B cell (primary cell): ENCODE measurements around the gene PSMD5. TPM values are rescaled to one million over a fixed set of nuclear protein-coding genes. Genes with fewer than 3 reads are reported as not detected.

Experiments
- ATAC-seq: fragments of 200-7000 bp; cut with Tn5 transposase; one replicate; pipeline ENCODE4 v1.10.0; 2021; ENCODE audit warnings: low read depth, mild to moderate bottlenecking, moderate number of reproducible peaks, moderate library complexity
- CTCF ChIA-PET: fragments of 350-600 bp; sonication (Branson Sonifier 250); formaldehyde crosslinking; loops from one replicate; lab custom pipeline; 2021; ENCODE audit warnings: antibody characterized with exemption, inconsistent platforms; lab: Charles Lee
- POLR2A ChIA-PET: fragments of 350-600 bp; sonication (Branson Sonifier 250); formaldehyde crosslinking; loops from one replicate; lab custom pipeline; 2021; ENCODE audit warnings: antibody characterized with exemption; lab: Charles Lee
- DNase-seq: peaks from one replicate; pipeline ENCODE4 v3.0.0; 2013
- H2AFZ ChIP-seq: 2 replicates; pipeline ENCODE4 v1.6.1; 2012; ENCODE audit warnings: mild to moderate bottlenecking, low read depth, low read length; ENCODE audit not compliant: insufficient read depth, poor library complexity, severe bottlenecking
- H3K27ac ChIP-seq, 2 donors: 1 replicate in 1 of 2; 2 replicates in 1 of 2; pipeline ENCODE4 v1.5.1; 2012 to 2013; ENCODE audit warnings: low read length in 2 of 2, mild to moderate bottlenecking in 2 of 2, moderate library complexity in 1 of 2
- H3K27me3 ChIP-seq, 4 experiments: fragments of 200-600 bp in 1 of 4; sonication (generic) in 1 of 4; replicated peaks in 1 of 4; 1 replicate in 2 of 4; 2 replicates in 2 of 4; pipeline versions ENCODE4 v1.6.1 to v1.7.0; 2013 to 2016; ENCODE audit warnings: low read length in 3 of 4, mild to moderate bottlenecking in 2 of 4, mixed read lengths in 1 of 4, moderate library complexity in 1 of 4; ENCODE audit not compliant: insufficient read depth in 4 of 4, control insufficient read depth in 3 of 4; ENCODE audit errors: control extremely low read depth in 1 of 4
- H3K36me3 ChIP-seq, 2 experiments: replicated peaks in 1 of 2; 1 replicate in 1 of 2; 2 replicates in 1 of 2; pipeline versions ENCODE4 v1.6.1 to v1.7.1; 2013; ENCODE audit warnings: low read length in 1 of 2; ENCODE audit not compliant: insufficient read depth in 2 of 2, control insufficient read depth in 1 of 2; ENCODE audit errors: control extremely low read depth in 1 of 2, extremely low read depth in 1 of 2
- H3K4me1 ChIP-seq, 2 donors: fragments of 200-600 bp in 1 of 2; sonication (generic) in 1 of 2; 1 replicate in 1 of 2; 2 replicates in 1 of 2; pipeline versions ENCODE4 v1.5.1 to v1.6.1; 2013 to 2017; ENCODE audit warnings: low read length in 2 of 2; ENCODE audit not compliant: control insufficient read depth in 2 of 2, insufficient read depth in 2 of 2
- H3K4me2 ChIP-seq: replicated peaks from 2 replicates; pipeline ENCODE3; 2012; ENCODE audit warnings: mild to moderate bottlenecking, low read depth, low read length; ENCODE audit not compliant: poor library complexity, severe bottlenecking
- H3K4me3 ChIP-seq, 5 experiments: fragments of 200-600 bp in 1 of 5; sonication (generic) in 1 of 5; 1 replicate in 3 of 5; 2 replicates in 2 of 5; pipeline versions ENCODE4 v1.5.1 to v1.7.0; 2011 to 2016; ENCODE audit warnings: low read length in 4 of 5, mild to moderate bottlenecking in 4 of 5, low read depth in 2 of 5, control low read depth in 1 of 5, moderate library complexity in 1 of 5; ENCODE audit not compliant: insufficient read depth in 1 of 5; ENCODE audit errors: control extremely low read depth in 1 of 5, extremely low read depth in 1 of 5
- H3K79me2 ChIP-seq: fragments of 200-600 bp; sonication (generic); one replicate; pipeline ENCODE4 v1.6.0; 2016; ENCODE audit warnings: low read length; ENCODE audit not compliant: control insufficient read depth, insufficient read depth
- H3K9ac ChIP-seq: fragments of 200-600 bp; sonication (generic); 2 replicates; pipeline ENCODE4 v1.6.1; 2017; ENCODE audit warnings: mild to moderate bottlenecking, low read length, moderate library complexity
- H3K9me3 ChIP-seq, 3 donors: one replicate each; pipeline versions ENCODE4 v1.6.1 to v1.7.1; 2013; ENCODE audit warnings: low read length in 2 of 3; ENCODE audit not compliant: control insufficient read depth in 2 of 3, insufficient read depth in 1 of 3; ENCODE audit errors: control extremely low read depth in 1 of 3
- H4K20me1 ChIP-seq: 2 replicates; pipeline ENCODE4 v1.6.0; 2012; ENCODE audit warnings: mild to moderate bottlenecking, low read length; ENCODE audit not compliant: insufficient read depth, control insufficient read depth, poor library complexity, severe bottlenecking
- H3K27ac Mint-ChIP-seq: one replicate; pipeline ENCODE4 v1.8.0; 2021; ENCODE audit warnings: mixed read lengths
- H3K27me3 Mint-ChIP-seq: one replicate; pipeline ENCODE4 v1.8.0; 2021; ENCODE audit warnings: mixed read lengths
- H3K4me1 Mint-ChIP-seq: one replicate; pipeline ENCODE4 v1.8.0; 2021; ENCODE audit warnings: mixed read lengths
- H3K4me3 Mint-ChIP-seq: one replicate; pipeline ENCODE4 v1.8.0; 2021; ENCODE audit warnings: mixed read lengths
- H3K9me3 Mint-ChIP-seq: one replicate; pipeline ENCODE4 v1.8.0; 2022; ENCODE audit warnings: mixed read lengths; ENCODE audit not compliant: insufficient read depth
- EZH2 ChIP-seq: IDR thresholded peaks from 2 replicates; pipeline ENCODE4 v1.6.1; 2012; ENCODE audit warnings: borderline replicate concordance, low read depth, mild to moderate bottlenecking, moderate library complexity, low read length; ENCODE audit not compliant: insufficient read depth, poor library complexity, severe bottlenecking
- WGBS: methylation state at CpG from one replicate; pipeline ENCODE4 v1.1.5; 2013; ENCODE audit warnings: missing lambda C conversion rate; ENCODE audit not compliant: insufficient coverage; 5-methylcytosine and 5-hydroxymethylcytosine counted together
- intact Hi-C: fragments of 100-400 bp; cut with micrococcal nuclease; formaldehyde crosslinking; loops from one replicate; pipeline ENCODE4 v1.10.0; 2022
- polyA plus RNA-seq: library from polyadenylated mRNA; depleted of rRNA; stranded (reverse); fragments of >200 nt; gene quantifications from 2 replicates; pipeline ENCODE4 v1.2.3, GENCODE V29; 2012
- total RNA-seq, 2 donors: library from RNA; stranded (reverse); fragments of 120-200 nt in 1 of 2; gene quantifications; 1 replicate in 1 of 2; 2 replicates in 1 of 2; pipeline versions ENCODE4 v1.2.3 to v1.2.4, GENCODE V29; 2013 to 2022
- TF ChIP-seq, protein P1 (sequence below): fragments of 200-600 bp; IDR thresholded peaks from one replicate; pipeline ENCODE4 v1.8.0; 2022; ENCODE audit warnings: antibody characterized with exemption, mild to moderate bottlenecking

The PSMD5 gene
- total and polyA plus RNA-seq, 2 donors (not counting 1 experiment from before 2014, with no cell fraction given) = 7.4 to 25.3 TPM

DNA sequence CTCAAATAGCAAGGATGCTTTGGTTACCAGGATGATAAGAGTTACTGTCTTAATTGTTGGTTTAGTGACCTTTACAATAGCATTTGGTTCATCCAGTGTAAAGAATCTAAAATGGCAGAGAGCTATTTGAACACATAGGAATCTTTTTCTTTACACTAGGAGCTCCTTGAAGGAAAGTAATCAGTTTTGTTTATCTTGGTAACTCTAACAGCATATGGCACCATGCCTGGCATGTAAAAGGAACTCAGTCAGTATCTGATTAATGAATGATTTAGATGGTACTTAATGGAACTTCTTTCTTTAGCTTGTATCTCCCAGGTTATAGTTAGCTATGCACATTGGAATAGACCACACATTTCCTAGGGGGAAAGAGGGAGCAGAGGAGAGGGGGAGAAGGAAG is 9.9 kb downstream of the PSMD5 start:
- Histone ChIP-seq H3K9ac (no peak overlapping the region), H2AFZ (no peak overlapping the region), H4K20me1 (peaks cover 4% of the 10 kb centered on the region), H3K36me3 (peaks cover 13 to 56% of the 10 kb centered on the region in 2 experiments), H3K4me3 (no peak overlapping the region), H3K27ac (no peak overlapping the region), H3K4me1 (no peaks in the 10 kb centered on the region), H3K27me3 (no peaks in the 10 kb centered on the region), H3K9me3 (no peaks in the 10 kb centered on the region), H3K79me2 (peaks cover 4% of the 10 kb centered on the region), H3K4me2 (no peak overlapping the region)
- TF ChIP-seq, protein P1, sequence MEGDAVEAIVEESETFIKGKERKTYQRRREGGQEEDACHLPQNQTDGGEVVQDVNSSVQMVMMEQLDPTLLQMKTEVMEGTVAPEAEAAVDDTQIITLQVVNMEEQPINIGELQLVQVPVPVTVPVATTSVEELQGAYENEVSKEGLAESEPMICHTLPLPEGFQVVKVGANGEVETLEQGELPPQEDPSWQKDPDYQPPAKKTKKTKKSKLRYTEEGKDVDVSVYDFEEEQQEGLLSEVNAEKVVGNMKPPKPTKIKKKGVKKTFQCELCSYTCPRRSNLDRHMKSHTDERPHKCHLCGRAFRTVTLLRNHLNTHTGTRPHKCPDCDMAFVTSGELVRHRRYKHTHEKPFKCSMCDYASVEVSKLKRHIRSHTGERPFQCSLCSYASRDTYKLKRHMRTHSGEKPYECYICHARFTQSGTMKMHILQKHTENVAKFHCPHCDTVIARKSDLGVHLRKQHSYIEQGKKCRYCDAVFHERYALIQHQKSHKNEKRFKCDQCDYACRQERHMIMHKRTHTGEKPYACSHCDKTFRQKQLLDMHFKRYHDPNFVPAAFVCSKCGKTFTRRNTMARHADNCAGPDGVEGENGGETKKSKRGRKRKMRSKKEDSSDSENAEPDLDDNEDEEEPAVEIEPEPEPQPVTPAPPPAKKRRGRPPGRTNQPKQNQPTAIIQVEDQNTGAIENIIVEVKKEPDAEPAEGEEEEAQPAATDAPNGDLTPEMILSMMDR = no peak
- TF ChIP-seq EZH2 = no peak
- no peak overlapping the region for H3K27ac Mint-ChIP-seq
- ChIA-PET CTCF (interaction anchor here (0.6 to 1.4 kb wide), 2 partner anchors 27 to 477 kb away, joined by 3 read pairs; no protein-coding TSS in a partner anchor), POLR2A (no interaction called here)
- H3K4me1 Mint-ChIP-seq = no peaks in the 10 kb centered on the region
- H3K27me3 Mint-ChIP-seq = no peaks in the 10 kb centered on the region
- DNase-seq = no peak
- ATAC-seq = no peak
- intact Hi-C loops = no loop called here
- H3K9me3 Mint-ChIP-seq = no peaks in the 10 kb centered on the region
- no peak overlapping the region for H3K4me3 Mint-ChIP-seq

DNA sequence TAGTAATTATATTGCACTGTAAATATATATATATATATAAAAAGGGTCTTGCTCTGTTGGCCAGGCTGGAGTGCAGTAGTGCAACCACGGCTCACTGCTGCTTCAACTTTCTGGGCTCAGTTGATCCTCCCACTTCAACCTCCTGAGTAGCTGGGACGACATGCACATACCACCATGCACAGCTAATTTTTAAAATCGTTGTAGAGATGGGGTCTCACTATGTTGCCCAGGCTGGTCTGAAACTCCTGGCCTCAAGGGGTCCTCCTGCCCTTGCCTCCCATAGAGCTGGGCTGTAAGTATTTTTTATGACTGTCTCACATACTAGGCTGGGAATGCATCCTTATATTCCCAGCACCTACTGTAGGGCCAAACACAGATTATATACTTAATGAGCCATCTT is 11.9 kb downstream of the PSMD5 start:
- Histone ChIP-seq H3K27me3 (no peaks in the 10 kb centered on the region), H3K4me2 (no peak overlapping the region), H3K36me3 (peaks cover 13 to 67% of the 10 kb centered on the region in 2 experiments), H3K4me3 (no peak overlapping the region), H3K9ac (no peak overlapping the region), H3K27ac (no peak overlapping the region), H3K9me3 (no peaks in the 10 kb centered on the region), H2AFZ (no peak overlapping the region), H3K4me1 (no peaks in the 10 kb centered on the region), H3K79me2 (peaks cover 4% of the 10 kb centered on the region), H4K20me1 (peaks cover under 1% of the 10 kb centered on the region)
- DNase-seq (no peak), ATAC-seq (no peak)
- 100% methylated on average over 2 of the region's 3 CpGs for WGBS
- Mint-ChIP-seq H3K4me3 (no peak overlapping the region), H3K27ac (no peak overlapping the region), H3K9me3 (no peaks in the 10 kb centered on the region), H3K27me3 (no peaks in the 10 kb centered on the region), H3K4me1 (no peaks in the 10 kb centered on the region)
- POLR2A ChIA-PET = no interaction called here
- TF ChIP-seq EZH2 = no peak
- TF ChIP-seq, protein P1 = no peak
- CTCF ChIA-PET = no interaction called here
- intact Hi-C loops = no loop called here
